Measurements from ENCODE around the gene NUDT19.
A peak's percentile ranks its signal among the peaks of the same experiment; 100 is the strongest.
"Not testable (repeated sequence)": the region's sequence is repeated elsewhere in the genome, so short reads cannot be mapped to it uniquely, and the experiment has no call there.

The NUDT19 gene

DNA sequence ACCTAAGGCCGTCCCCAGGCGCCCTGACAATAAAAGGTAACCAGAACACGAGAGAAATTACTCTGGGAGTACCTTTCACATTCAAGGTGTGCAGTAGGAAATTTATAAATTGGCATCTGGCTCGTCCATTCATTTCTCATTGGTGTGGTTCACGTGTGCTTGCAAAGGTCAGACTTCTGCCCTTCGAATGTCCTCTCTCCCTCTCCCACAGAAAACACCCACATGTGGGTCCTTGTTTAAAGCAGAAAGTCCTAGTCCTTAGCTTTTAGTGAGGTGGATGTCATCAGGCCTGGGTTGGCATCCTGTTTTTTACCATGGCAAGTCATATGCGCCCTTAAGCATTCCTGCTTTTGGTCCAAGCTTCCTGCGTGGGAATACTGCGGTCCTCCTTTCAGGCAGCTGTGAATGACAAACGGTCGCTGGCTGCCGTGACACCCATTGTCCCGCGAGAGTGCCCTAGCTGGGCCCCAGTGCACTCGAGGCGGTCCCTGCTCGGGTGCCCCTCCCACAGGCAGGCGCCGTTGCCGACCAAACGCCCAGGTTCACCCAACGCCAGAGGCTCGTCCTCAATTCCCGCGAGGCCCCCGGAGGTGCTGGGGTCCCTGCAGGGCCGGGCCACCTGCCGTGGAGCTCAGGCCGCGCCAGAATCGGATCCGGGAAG is at the start of gene NUDT19:
Gene NUDT19 (plus strand): TSS at position 531 of the 661 bp plus-strand sequence. CDS start 140 bp downstream, outside the sequence.
- peak; percentile 80 for DNase-seq

DNA sequence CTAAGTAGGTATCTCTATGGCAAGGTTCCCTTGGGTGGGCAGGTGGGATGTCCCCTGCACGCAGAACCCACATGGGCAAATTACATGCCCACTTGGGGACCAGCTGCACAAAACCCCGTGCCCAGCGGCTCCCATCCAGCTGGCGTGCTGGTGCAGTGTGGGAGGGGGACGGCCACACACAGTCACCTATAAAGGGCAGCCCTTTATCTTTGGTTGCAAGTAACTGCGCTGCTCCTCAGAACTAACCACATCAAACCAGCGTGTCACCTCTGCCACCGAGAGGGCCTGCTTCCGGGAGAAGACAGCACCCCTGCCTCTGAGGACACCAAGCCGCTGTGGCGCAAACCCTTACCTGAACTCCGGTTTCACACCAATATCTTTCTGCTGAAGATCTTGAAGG is 48.9 kb upstream of the NUDT19 start:
- peak; percentile 51 for DNase-seq

DNA sequence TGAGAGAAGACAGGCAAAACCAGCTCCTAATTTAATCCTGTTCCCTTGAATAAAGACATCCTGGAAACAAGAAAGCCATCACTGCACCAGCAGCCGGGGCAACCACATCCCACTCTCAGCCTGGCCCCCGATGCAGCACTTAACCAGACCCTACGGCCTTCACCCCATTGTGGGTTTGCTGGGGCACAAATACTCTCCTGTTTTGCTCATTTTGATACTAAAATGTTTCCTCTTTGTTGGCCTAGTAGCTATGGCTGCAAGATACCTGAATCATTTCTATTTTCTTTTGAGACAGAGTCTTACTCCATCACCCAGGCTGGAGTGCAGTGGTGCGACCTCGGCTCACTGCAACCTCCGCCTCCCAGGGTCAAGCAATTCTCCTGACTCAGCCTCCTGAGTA is 45.1 kb upstream of the NUDT19 start:
- DNase-seq, result no peak

DNA sequence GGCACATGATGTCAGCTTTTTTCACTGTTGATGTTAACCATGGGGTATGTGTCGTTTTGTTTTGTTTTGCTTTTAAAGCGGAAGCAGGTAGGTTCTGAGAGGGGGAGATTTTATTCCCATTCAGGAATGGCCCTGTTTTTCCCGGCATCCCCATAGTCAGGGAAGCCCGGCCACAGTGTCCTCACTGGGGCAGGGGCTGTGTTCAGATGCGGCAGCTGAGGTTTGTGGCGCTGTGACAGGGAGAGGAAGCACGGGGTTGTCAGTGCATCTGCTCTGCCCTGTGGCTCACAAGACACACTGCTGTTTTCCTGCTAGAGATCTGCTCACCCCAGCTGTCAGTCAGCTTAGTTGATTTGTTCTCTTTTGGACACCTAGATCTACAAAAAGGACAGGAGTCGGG is 44.3 kb upstream of the NUDT19 start:
- DNase-seq, result no peak

DNA sequence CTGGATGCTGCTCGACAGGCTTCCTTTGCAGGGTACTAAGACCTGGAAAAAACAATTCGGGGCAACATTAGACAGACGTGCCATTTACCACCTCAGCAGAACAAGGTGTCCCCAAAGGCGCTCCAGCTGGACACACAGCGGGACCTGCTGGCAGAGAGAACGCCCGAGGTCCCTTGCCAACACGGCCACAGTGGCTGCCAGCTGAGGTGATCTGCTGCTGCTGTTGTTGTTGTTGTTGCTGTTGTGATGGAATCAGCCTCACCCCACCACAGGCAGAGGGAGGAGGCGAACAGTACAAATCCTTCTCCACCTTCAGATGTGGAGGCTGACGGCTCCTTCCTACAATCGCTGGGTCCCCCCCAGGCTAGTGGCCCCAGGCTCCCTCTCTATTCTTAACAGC is 41.9 kb upstream of the NUDT19 start:
- no peak for DNase-seq

DNA sequence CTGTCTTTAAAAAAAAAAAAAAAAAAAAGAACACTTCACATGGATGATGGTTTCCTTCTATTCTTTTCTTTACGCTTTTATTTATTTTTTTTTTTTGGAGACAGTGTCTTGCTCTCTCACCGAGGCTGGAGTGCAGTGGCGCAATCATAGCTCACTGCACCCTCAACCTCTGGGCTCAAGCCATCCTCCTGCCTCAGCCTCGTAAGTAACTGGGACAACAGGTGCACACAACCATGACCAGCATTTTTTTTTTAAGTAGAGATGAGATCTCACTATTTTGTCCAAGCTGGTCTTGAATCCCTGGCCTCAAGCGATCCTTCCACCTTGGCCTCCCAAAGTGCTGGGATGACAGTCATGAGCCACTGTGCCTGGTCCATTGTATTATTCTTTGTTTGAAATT is 41.0 kb upstream of the NUDT19 start:
- no peak for DNase-seq

DNA sequence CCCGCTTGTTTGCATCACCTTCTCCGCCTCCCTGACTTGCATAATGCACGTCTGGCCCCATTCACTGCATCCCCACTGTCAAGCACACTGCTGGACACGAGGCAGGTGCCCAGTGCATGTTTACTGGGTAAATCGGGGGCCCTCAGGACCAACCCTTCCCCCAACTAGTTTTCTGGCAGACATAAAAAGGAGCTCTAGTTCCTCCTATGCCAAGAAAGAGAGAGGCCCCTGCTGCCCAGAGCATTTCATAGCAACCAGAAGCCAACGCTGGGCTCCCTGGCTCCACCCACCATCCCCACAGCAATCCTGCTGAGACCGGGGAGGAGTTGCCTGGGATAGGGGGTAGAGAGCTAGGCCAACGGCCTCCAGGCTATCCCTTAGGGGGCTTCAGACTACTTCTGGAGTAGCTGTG is 39.9 kb upstream of the NUDT19 start:
- DNase-seq, result no peak

DNA sequence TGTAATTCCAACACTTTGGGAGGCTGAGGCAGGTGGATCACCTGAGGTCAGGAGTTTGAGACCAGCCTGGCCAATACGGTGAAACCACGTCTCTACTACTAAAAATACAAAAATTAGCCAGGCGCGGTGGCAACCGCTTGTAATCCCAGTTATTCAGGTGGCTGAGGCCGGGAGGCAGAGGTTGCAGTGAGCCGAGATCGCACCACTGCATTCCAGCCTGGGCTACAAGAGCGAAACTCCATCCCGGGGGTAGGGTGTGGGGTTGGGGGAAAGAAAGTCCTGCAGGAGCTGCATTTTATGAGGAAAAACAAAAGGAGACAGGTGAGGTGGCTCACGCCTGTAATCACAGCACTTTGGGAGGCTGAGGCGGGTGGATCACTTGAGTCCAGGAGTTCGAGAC is 39.3 kb upstream of the NUDT19 start:
- DNase-seq, result not testable (repeated sequence)

DNA sequence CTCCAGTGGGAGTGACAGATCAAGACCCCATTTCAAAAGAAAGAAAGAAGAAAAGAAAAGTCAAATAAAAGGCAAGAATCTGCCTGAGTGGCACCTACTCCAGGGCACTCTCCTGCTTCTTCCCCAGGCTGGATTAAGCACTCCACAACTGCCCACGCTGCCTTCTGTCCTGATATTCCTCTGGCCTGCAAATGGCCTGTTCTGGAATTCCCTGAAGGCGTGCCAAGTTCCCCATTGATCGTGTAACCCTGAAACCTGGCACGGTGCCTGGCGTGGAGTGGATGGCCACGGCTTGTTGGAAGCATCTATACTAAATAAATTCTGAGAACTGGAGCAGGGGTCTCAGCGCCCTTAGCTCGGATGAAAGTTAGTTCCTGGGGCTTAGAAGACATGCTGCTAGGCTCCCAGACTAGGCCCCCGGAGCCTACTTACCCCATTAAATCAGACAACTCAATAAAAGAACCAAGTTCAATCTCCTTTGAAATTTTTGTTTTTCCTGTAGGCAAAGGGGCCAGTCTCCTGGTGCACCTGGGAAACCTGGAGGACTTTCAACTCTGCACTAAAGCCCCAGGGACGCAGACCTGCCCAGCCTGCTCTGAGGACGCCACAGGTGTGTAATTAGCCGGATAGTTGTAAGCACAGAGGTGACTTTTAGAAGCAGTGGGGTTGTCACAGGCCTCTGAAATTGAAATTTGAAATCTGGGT is 38.6 kb upstream of the NUDT19 start:
- no peak for DNase-seq

DNA sequence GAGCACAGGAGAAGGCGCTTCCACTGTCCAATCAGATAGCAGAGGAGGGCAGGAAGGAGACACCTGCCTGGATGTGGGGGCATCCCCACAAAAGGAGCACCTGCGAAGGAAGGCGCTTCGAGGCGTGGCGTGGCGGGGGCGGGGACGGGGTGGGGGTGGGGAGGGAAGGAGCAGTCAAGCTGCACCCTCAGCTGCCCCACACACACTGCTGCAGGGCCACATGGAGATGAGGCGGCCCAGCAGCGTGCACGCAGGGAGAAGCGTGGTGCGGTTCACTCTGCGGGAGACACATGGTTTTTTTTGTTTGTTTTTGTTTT is 38.1 kb upstream of the NUDT19 start:
- no peak for DNase-seq

DNA sequence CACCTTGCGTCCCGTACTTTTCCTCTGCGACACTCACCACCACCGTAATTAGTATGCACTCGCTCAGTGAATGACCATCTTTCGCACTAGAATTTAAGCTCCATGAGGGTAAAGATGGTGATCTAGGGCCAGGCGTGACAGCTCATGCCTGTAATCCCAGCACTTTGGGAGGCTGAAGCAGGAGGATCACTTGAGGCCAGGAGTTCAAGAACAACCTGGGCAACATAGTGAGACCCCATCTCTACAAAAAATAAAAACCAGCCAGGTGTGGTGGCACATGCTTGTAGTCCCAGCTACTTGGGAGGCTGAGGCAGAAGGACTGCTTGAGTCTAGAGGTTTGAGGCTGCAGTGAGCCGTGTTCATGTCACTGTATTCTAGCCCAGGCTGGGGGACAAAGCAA is 35.2 kb upstream of the NUDT19 start:
- DNase-seq, result not testable (repeated sequence)

DNA sequence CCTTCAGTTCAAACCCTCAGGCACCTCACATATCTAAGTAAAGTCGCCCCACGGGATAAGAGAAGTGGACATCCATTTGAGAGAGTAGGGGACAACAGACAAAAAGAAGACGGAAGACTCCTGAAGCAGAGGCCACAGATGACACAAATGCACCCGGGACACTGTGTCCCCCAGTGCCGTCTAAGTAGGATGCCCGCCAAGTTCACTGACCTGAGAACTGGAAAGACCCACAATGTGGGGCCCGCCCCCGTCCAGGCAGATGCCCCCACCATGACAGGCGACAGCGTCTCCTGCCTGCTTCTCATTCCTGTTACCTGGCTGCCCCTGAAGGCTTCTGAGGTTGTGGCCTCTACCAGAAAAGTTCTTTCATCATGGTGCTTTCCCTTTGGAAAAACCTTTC is 33.5 kb upstream of the NUDT19 start:
- DNase-seq, result no peak

DNA sequence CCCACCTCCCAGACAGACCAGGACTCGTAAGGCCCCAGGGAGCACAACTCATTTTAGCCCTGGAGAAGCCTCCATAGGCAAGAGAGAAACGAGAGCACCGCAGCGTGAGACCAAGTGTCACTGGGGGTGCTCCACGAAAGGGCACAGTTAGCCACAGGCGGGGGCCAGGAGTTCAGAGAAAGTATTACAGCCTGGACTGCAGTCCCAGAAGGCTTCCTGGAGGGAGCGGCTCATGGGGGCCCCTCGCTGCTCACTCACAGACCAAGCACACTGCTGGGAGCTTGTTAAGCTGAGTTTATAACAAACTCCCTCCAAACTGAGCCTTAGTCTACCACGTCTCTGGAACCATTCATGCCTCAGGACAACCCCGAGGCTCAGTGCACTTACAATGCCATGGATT is 33.1 kb upstream of the NUDT19 start:
- no peak for DNase-seq

DNA sequence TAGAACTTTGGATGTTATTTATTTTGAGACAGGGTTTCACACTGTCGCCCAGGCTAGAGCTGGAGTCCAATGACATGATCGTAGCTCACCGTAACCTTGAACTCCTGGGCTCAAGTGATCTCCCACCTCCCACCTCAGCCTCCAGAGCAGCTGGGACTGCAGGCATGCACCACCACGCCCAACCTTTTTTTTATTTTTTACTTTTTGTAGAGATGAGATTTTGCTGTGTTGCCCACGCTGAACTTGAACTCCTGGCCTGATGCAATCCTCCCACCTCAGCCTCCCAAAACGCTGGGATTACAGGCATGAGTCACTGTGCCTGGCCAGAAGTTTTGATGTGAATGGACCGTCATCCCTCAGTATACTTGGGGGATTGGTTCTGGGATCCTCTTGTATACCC is 30.3 kb upstream of the NUDT19 start:
- DNase-seq, result no peak

DNA sequence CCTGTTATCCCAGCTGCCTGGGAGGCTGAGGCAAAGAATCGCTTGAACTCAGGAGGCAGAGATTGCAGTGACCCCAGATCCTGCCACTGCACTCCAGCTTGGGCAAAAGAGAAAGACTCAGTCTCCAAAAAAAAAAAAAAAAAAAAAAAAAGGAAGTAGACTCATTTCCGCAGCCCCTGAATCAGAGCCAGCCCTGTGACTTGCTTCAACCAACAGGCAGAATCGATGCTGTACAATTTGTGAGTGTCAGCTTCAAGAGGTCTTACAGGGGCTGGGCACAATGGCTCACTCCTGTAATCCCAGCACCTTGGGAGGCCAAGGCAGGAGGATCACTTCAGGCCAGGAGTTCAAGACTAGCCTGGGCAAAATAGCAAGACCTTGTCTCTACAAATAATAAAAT is 29.4 kb upstream of the NUDT19 start:
- no peak for DNase-seq

DNA sequence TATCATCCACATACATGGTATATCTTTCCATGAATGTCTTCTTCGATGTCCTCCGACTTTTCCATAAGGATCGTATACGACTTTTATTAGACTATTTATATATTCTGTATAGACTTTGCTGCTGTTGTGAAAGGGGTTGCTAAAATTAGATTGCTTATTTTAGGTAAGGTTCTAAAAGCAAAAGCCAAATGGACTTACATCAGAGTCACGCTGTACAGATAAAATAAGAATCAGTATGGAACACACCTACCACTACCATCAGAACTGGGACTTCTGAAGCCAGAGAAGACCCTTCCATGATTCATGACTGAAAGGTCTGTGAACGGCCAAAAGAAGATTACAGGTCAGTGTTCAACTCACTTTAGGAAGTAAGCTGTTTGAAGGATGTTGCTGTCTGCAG is 25.5 kb upstream of the NUDT19 start:
- DNase-seq, result no peak

DNA sequence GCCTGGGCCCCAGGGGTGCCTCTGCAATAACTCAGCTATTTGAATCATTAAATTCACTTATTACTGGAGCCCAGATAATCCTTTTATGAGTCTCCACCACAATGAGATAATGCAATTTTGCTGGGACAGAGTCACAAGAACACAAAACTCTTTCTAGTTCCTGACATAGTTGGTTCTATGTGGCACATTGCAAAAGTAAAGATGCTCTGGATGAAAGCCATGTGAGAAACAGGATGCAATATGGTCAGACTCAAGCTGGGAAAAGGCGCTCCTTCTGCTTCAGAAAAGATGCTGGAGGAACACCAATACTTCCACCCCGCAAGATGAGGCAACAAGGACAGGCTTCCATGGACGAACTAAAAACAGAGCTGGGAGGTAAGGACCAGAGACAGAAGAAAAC is 22.3 kb upstream of the NUDT19 start:
- DNase-seq, result no peak

DNA sequence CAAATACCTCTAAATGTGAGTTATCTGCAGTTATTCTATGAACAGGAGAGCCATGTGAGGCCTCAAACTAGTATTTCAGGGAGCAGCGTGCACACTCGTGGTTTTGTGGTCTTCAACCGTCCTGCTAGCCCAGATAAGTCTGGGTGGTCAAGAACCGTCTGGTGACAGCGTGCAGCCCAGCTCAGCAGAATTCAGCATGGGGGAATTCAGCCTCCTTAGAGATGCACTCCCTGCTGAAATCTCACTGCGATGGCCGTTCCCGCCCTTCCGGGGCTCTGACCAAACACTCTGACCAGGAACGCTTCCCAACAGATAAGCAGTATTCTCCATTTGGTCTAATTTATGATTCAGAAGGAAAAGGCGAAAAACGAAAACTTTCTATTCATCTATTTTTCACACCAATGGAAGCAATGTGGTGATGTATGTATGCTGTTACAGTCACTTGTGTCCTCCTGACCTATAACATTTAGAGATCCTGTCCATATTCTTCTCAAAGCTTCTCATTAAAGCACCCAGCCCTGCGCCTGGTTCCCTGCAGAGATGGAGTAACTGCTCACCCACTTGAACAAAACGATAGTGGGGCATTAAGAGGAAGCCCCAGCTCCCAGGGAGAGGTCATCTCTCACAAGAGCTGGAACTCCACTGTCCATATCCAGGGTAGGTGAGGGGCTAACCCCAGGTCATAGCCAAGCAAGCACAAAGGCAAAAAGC is 19.6 kb upstream of the NUDT19 start:
- DNase-seq, result no peak

DNA sequence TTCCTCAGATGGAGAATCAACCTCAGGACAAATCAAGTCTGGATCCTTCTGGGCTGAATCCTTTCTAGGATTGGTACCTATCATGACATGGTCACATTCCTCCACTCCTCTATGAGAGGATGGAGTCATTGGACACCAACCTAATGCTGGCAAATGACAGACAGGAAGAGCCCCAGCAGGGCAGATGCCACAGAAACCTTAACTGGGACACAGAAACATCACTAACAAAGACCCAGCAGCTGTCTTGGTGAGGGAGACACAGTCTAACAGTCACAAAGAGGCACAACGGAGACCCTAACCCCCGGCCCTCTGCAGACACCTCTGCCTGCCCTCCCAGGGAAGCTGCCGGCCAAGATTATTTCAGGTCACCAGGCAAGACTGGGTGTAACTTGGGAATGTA is 18.8 kb upstream of the NUDT19 start:
- no peak for DNase-seq

DNA sequence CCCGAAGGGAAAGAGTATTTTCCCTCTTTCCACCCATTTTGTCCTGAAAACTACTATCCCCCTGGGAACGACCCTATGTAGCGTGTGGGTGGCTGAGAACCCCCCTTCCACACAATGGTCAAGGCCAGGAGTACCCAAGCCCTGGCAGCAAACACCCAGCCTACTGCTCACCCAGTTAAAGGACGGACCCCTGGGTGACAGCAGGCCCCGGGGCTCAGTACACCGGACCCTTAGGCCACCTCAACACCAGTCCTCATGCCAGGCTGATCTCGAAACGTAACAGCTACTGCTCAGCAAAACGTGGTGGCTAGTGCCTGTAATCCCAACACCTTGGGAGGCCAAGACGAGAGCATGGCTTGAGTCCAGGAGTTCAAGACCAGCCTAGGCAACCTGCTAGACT is 18.0 kb upstream of the NUDT19 start:
- DNase-seq, result no peak

DNA sequence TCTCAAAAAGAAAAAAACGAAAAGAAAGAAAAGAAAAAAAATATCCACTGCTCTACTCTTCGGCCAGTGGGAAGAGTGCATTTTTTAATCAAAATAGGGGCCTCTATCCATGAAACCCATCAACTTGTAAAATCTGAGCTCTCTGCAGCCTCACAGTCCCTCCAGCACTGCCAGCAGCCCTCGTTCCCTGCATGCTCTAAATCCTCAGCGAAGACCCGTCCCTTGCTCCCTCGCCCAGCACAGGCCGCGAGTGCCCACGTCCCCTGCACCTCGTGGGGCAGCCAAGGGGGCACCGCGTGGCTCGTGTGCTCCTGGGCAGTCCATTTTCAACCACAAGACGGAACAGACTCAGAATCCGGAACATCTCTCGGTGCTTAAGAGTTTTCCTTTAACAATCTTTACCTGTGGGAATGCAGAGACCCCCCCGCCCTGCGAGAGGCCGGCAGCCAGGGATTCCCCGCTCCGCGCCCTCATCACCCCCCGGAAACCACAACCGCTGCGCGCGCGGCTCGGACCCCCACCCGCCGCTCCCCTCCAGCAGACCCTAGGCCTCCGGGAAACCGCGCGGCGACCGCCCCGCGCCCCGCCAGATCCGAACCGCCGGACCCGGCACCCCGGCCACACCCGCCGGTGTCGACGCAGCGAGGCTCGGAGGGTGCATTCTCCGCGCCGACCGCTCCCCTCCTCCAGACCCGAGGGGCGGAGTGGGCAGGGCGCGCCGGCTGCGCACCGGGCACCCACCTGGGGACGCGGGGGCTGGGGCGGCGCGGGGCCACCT is 17.3 kb upstream of the NUDT19 start:
- DNase-seq, result no peak

DNA sequence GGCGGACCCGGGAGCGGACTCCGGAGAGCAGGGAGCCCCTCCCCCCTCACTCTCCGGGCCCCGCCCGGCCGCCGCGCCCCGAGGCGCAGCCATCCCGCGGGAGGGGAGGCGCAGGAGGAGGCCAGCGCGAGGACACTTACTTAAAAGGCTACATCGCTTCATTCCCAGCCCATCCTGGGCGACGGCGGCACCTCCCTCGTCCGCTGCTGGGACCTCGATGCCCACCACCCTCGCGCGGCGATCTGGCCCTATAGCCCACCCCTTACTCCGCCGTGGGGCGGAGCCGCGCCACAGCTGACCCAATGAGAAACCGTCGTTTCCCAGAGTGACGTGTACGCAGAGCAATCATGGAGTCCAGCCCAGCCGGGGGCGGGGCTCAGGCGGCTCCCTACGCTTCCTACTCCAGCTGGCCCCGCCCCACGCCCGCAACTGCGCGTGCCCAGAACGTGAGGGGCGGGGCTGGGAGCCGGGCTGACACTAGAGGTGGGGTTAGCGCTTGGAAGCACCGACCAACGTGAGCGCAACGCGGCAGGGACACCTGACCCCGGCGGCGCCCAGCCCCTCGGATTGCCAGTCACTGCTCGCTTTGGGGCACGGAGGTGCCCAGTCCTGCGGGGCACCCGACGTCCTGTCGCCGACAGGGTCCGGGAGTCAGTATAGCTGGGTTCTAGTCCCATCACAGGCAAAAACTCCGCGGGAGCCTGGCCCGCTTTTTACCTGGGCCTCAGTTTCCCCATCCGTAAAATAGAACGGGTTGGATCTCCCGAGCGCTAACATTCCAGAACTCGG is 16.5 kb upstream of the NUDT19 start, which contains the start of gene ANKRD27:
Gene ANKRD27 (minus strand): TSS at position 250 of the 789 bp plus-strand sequence. CDS start 16,165 bp downstream, outside the sequence.
- peak; percentile 98 for DNase-seq

Data from stimulated activated CD4-positive, alpha-beta T cell treated with anti-CD3 and anti-CD28 coated beads, Interleukin-4, amount 100 ng/mL, for 1 hour (primary cell).